GM06990 (cell line): ENCODE data around the gene ZNF524.

Experiments used
- DNase-seq: peaks from one replicate; pipeline ENCODE4 v3.0.0-alpha.2; 2011; ENCODE audit not compliant: insufficient read length; ENCODE audit errors: extremely low read depth
- H3K27me3 ChIP-seq: replicated peaks from 2 replicates; pipeline ENCODE4 v1.6.0; 2011; ENCODE audit warnings: low read length; ENCODE audit not compliant: control insufficient read depth, insufficient read depth
- H3K36me3 ChIP-seq: 2 replicates; pipeline ENCODE4 v1.5.1; 2011; ENCODE audit warnings: low read length; ENCODE audit not compliant: control insufficient read depth, insufficient read depth
- H3K4me3 ChIP-seq: replicated peaks from 2 replicates; pipeline ENCODE4 v1.5.1; 2011; ENCODE audit warnings: low read depth, mild to moderate bottlenecking, control low read depth, low read length
- TF ChIP-seq, protein P1 (sequence below): IDR thresholded peaks from 2 replicates; pipeline ENCODE4 v1.5.1; 2011; ENCODE audit warnings: low read length, control low read depth, mild to moderate bottlenecking, inconsistent platforms; ENCODE audit not compliant: insufficient read depth, poor library complexity, severe bottlenecking

Gene ZNF524

DNA sequence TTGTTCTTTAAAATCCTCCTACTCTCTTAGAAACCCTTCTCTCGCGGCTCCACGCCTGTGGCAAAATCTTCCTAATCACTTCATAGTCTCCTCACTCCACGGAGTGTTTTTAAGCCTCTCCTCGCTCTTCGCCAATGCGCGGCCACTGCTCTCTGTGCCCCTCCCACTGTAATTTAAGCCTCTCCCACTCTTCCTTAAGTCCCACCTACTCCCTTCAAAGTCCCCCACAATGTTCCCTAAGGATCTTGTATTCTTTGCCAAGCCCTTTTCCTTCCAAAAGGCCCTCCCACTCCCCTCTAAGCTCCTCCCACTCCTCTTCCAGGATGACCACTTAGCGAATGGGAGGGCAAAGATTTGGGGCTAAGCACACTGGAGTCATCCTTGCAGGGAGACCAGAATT lies 2.1 kb upstream of the ZNF524 start:
- TF ChIP-seq, protein P1, sequence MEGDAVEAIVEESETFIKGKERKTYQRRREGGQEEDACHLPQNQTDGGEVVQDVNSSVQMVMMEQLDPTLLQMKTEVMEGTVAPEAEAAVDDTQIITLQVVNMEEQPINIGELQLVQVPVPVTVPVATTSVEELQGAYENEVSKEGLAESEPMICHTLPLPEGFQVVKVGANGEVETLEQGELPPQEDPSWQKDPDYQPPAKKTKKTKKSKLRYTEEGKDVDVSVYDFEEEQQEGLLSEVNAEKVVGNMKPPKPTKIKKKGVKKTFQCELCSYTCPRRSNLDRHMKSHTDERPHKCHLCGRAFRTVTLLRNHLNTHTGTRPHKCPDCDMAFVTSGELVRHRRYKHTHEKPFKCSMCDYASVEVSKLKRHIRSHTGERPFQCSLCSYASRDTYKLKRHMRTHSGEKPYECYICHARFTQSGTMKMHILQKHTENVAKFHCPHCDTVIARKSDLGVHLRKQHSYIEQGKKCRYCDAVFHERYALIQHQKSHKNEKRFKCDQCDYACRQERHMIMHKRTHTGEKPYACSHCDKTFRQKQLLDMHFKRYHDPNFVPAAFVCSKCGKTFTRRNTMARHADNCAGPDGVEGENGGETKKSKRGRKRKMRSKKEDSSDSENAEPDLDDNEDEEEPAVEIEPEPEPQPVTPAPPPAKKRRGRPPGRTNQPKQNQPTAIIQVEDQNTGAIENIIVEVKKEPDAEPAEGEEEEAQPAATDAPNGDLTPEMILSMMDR = no peak
- Histone ChIP-seq H3K4me3 (no peak overlapping the region), H3K36me3 (peaks cover 14% of the 10 kb centered on the region), H3K27me3 (no peaks in the 10 kb centered on the region)
- DNase-seq = no peak

DNA sequence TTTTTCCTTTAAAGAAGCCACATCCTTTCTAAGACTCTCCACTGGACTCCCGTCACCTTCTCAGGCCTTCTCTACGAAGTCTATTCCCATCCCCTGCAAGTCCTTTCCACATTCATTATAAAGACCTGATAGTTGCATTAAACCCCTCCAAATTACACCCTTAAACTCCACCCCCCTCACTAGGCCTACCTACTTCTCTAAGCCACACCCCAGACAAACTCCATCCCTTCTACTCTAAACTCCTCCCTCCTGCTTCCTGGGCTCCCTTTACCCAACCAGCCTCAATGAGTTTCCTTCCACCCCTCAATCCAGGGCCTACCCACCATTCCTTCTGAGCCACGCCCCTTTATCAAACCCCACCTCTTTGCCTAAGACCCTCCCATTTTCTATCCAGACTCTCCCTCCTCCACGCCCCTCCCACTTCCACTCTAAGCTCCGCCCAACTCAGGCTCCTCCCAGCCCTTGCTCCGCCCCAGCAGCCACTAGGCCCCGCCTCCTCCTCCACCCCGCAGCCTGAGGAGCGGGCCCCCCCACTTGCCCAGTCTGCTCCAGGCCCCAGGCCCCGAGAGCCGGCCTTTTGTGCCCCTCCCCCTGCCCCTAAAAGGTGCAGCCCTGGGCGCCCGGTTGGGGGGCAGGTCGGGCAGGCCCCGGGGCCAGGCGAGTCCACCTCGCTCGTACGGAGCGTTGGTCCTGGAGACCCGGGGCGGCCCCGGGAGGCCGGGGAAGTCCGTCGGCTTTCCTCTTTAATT lies 1.2 kb upstream of the ZNF524 start:
- DNase-seq = peak; percentile 93
- H3K4me3 ChIP-seq = peak overlapping the region; percentile 87
- no peaks in the 10 kb centered on the region for H3K27me3 ChIP-seq
- peaks cover 12% of the 10 kb centered on the region for H3K36me3 ChIP-seq
- TF ChIP-seq, protein P1 = no peak

DNA sequence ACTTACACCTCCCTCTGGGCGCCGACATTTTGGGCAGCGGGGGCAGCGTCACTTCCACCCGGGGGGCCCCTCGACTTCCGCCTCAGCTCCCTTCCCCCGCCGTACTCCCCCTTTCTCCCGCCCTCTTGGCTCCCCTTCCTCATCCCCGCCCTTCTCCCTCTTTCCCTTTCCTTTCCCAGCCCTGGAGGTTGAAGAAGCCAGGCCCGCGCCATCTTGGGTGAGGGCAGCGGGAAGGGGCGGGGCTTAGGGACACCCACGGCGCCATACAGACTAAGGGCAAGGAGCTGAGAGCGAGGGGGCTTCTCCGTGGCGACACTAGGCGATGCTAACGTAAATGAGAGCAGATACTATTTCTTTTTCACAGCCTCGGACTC lies 633 bp upstream of the ZNF524 start, which contains the start of gene FIZ1:
Gene FIZ1, minus strand, starts transcription at position 50 of the 374 bp plus-strand sequence. CDS start 1,652 bp downstream, outside the sequence.
- peak; percentile 97 for DNase-seq
- Histone ChIP-seq H3K36me3 (peaks cover 12% of the 10 kb centered on the region), H3K27me3 (no peaks in the 10 kb centered on the region), H3K4me3 (peak within 1 kb of the TSS; percentile 87)
- TF ChIP-seq, protein P1 = no peak

DNA sequence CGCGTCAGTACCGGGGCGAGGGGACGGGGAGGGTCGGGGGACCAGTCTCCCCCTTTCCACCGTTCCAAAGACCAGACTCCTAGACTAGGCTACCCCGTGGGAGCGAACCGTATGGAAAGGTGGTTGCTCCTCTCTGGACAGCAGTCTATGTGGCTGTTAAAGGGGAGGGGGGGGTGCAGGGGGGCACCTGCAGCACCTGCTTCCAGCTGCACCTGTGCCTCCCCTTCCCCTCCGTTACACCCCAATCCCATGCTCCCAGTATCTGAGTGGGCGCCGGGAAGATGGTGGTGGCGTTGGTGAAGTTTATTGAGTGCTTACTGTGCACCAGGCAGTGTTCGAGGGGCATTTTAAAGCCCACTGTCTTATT lies 557 bp downstream of the ZNF524 start:
- no peaks in the 10 kb centered on the region for H3K27me3 ChIP-seq
- H3K4me3 ChIP-seq = peak overlapping the region; percentile 87
- H3K36me3 ChIP-seq = peaks cover 10% of the 10 kb centered on the region
- DNase-seq = no peak
- TF ChIP-seq, protein P1 = no peak

DNA sequence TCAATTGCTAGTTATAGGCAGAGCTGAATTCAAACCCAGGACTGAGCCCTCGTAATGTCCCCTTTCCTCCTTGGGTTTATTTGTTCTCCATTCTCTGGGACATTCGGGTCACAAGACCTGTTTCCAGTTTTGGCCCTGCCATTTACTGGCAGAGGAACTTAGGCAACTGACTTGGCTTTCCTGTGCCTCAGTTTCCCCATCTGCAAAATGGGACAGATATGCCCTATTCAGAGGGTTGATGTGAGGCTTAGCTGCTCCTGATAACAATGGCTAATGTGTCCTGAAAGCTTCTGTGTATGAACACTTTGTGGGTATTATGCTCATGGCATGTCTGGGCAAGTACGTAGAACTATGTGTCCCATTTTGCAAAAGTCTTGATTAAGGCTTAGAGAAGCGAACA lies 996 bp downstream of the ZNF524 start:
- TF ChIP-seq, protein P1 = no peak
- Histone ChIP-seq H3K4me3 (peak overlapping the region; percentile 87), H3K36me3 (peaks cover 10% of the 10 kb centered on the region), H3K27me3 (no peaks in the 10 kb centered on the region)
- DNase-seq = no peak
